Mononuclear cell (primary cell): ENCODE data around the gene CHRNG. TPM values are rescaled to one million over a fixed set of nuclear protein-coding genes. Genes with fewer than 3 reads are reported as not detected.
"Not testable (repeated sequence)": the region's sequence is repeated elsewhere in the genome, so short reads cannot be mapped to it uniquely, and the experiment has no call there.

ENCODE experiments used
- H3K27me3 ChIP-seq: 2 replicates; pipeline ENCODE4 v1.6.0; 2011; ENCODE audit warnings: low read length, control low read depth; ENCODE audit not compliant: insufficient read depth
- H3K4me1 ChIP-seq: 2 replicates; pipeline ENCODE4 v1.5.1; 2011; ENCODE audit warnings: mild to moderate bottlenecking, low read length, control low read depth; ENCODE audit not compliant: insufficient read depth
- H3K4me3 ChIP-seq: 2 replicates; pipeline ENCODE4 v1.5.1; 2011; ENCODE audit warnings: mild to moderate bottlenecking, low read length, moderate library complexity
- H3K9me3 ChIP-seq: 2 replicates; pipeline ENCODE4 v1.5.1; 2011; ENCODE audit warnings: low read depth, mild to moderate bottlenecking, control low read depth, low read length
- total RNA-seq: library from RNA; depleted of rRNA; stranded (reverse); fragments of >200 nt; gene quantifications from one replicate; pipeline ENCODE4 v1.2.3, GENCODE V29; 2012

The CHRNG gene
- total RNA-seq, 1 donor = not detected

GRCh38 chr2:232569541-232569940 is 30.0 kb downstream of the CHRNG start:
- Histone ChIP-seq H3K27me3 (no peaks in the 10 kb centered on the region), H3K9me3 (no peaks in the 10 kb centered on the region), H3K4me1 (no peaks in the 10 kb centered on the region), H3K4me3 (no peak overlapping the region)

DNA sequence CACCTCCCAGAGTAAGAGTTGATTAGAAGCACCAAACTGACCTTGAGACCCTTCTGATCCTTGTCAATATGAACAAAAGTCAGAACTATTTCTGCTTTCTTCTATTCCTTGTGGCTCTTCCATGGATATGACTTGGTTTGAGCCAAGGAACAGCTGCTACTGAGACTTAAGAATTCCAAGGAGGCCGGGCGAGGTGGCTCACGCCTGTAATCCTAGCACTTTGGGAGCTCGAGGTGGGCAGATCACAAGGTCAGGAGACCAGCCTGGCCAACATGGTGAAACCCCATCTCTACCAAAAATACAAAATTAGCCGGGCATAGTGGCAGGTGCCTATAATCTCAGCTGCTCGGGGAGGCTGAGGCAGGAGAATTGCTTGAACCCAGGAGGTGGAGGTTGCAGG is 31.0 kb downstream of the CHRNG start:
- H3K4me1 ChIP-seq, H3K4me3 ChIP-seq, H3K9me3 ChIP-seq, H3K27me3 ChIP-seq: not testable (repeated sequence)

GRCh38 chr2:232571026-232571474 is 31.6 kb downstream of the CHRNG start:
- no peaks in the 10 kb centered on the region for H3K4me1 ChIP-seq
- H3K4me3 ChIP-seq = no peak overlapping the region
- no peaks in the 10 kb centered on the region for H3K27me3 ChIP-seq
- no peaks in the 10 kb centered on the region for H3K9me3 ChIP-seq

DNA sequence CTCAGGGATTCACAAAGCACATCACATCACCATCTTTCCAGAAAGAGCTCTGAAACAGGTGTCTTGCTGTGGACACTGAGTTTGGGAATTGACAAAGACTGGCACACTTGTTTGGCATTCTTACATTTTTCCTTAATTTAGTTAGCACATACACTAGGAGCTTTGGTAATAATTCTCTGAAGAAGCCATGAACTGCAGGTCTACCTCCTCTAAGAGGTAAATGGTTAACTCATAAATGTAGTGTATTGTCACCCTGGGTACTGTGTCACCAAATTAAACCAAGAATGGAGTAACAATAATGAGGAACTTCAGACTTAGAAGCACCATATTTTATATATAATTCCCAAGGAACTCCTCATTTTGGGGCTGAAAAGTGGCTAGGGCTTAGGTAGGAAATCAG is 33.5 kb downstream of the CHRNG start:
- Histone ChIP-seq H3K4me1 (no peaks in the 10 kb centered on the region), H3K4me3 (no peak overlapping the region), H3K9me3 (no peaks in the 10 kb centered on the region), H3K27me3 (no peaks in the 10 kb centered on the region)

- H3K9me3 ChIP-seq = no peaks in the 10 kb centered on the region
- H3K4me1 ChIP-seq = no peaks in the 10 kb centered on the region
- no peaks in the 10 kb centered on the region for H3K27me3 ChIP-seq
- no peak overlapping the region for H3K4me3 ChIP-seq
Measured at GRCh38 chr2:232573771-232574435, 34.4 kb downstream of the CHRNG start.

DNA sequence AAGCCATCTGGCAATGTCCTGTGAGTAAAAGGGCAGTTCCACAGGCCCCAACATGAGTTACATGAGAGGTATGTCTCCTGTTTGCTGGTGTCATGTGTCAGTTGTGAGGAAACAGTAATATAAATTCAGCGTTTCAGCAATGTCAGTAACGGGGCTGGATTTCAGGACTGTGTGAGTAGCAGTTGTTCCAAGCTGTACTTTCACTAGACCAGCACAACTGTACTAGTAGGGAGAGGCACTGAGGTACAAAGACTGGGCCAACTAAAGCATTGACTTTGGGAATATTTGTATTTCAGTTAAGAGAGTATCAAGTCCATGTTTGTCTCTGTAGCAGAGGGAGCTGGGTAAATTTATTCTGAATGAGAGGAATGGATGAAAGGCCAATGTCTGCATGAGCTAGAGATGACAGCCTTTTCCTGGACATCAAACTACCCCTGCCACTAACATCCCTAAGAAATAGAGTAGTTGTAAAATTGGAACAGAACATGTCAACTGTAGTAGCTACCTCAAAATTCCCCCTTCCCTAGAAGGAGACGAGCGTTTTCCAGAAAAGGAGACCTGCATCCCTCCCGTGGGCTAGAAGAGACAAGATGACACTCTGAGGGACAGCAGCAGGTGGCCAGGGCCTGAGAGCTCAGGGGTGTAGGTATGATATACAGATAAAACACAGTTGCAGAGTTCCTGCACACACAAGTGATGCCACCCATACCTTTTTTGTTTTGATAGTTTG is 35.3 kb downstream of the CHRNG start:
- H3K4me3 ChIP-seq = no peak overlapping the region
- H3K9me3 ChIP-seq = no peaks in the 10 kb centered on the region
- H3K4me1 ChIP-seq = no peaks in the 10 kb centered on the region
- H3K27me3 ChIP-seq = no peaks in the 10 kb centered on the region

DNA sequence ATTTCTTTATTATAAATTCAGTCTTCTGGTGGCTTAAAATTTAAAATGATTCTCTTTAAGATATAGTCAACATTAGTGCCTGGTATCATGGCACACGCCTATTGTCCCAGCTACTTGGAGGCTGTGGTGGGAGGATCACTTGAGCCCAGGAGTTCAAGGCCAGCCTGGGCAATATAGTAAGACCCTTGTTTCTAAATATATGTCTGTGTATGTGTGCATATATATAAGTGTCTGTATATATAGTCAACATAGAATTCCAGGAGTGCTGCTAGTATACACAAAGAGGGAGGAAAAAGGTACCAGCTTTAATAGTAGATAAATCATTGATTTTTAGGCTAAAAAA is 35.9 kb downstream of the CHRNG start:
- Histone ChIP-seq H3K4me3 (no peak overlapping the region), H3K27me3 (no peaks in the 10 kb centered on the region), H3K9me3 (no peaks in the 10 kb centered on the region), H3K4me1 (no peaks in the 10 kb centered on the region)

DNA sequence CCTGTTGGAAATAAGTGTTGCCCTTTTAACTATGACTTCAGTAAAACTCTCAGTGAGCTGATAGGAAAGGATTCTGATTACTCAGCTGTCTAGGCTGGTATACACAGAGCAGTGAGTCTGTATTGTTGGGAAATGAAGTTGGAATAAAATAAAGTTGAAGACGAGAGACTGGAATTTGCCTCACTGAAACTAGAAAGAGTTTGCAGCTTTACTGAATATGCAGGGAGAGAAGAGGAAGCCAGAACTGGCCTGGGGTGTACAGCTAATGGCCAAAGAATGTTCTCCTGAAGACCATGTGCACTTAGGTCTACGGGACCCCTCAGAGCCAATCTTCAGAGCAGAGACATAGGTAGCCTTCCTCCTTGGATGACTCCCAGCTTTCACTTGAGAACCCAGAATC is 37.5 kb downstream of the CHRNG start:
- Histone ChIP-seq H3K27me3 (no peaks in the 10 kb centered on the region), H3K4me3 (no peak overlapping the region), H3K4me1 (no peaks in the 10 kb centered on the region), H3K9me3 (no peaks in the 10 kb centered on the region)

DNA sequence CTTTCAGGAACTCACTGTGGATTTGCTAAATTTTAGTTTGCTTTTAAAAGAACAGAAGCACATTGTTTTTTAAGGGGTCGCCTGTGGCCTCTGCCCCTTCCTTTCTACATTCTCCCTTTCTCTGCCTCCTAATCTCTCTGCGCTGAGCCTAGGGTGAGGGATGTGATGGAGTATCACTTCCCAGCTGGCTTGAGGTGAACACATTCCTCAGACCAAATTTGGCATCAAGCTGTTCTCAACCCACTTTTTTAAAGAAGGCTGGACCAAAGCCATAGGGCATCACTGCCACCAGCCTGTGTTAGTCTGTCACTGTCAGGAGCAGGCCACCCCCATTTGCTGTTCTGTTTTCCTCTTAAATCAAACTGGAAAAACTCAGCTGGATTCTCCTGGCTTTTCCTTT is 38.3 kb downstream of the CHRNG start:
- no peaks in the 10 kb centered on the region for H3K4me1 ChIP-seq
- H3K4me3 ChIP-seq = no peak overlapping the region
- H3K9me3 ChIP-seq = no peaks in the 10 kb centered on the region
- no peaks in the 10 kb centered on the region for H3K27me3 ChIP-seq

DNA sequence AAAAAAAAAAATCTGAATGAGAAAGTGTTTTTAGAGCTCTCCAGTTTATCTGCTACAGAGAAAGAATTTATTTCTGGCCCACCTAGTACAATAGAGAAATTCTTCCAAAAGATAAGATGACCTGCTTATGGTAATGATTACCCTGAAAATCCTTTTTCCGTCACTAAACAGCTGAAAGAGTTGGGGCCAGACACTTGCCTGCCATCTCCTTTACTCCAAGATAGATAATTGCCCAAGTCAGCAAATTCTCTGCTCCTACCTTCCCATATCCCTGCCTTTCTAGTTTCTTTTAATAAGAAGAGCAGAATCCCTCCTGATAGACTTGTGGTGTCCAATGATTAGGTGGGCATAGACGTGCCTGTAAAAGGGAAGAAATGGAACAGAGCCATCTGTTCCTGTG is 39.1 kb downstream of the CHRNG start:
- Histone ChIP-seq H3K9me3 (no peaks in the 10 kb centered on the region), H3K4me1 (no peaks in the 10 kb centered on the region), H3K27me3 (no peaks in the 10 kb centered on the region), H3K4me3 (no peak overlapping the region)

DNA sequence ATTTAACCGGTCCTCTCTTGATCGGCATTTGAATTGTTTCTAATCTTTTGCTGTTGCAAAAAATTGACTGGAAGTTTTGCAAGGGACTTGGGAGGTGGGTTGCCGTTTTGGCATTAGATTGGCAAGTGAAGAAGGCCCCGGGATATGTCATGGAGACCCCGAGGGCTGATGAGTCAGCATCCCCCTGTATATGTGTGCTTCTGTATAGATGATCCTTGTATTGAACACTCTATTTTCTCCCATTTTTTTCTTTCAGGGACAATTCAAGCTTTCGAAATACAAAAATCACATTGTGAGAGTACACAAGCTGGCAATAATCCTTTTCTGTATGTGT is 41.1 kb downstream of the CHRNG start:
- Histone ChIP-seq H3K9me3 (no peaks in the 10 kb centered on the region), H3K4me3 (no peak overlapping the region), H3K4me1 (no peaks in the 10 kb centered on the region), H3K27me3 (no peaks in the 10 kb centered on the region)

- H3K4me1 ChIP-seq = no peaks in the 10 kb centered on the region
- H3K4me3 ChIP-seq = no peak overlapping the region
- no peaks in the 10 kb centered on the region for H3K9me3 ChIP-seq
Measured at GRCh38 chr2:232581725-232582124, 42.2 kb downstream of the CHRNG start.

DNA sequence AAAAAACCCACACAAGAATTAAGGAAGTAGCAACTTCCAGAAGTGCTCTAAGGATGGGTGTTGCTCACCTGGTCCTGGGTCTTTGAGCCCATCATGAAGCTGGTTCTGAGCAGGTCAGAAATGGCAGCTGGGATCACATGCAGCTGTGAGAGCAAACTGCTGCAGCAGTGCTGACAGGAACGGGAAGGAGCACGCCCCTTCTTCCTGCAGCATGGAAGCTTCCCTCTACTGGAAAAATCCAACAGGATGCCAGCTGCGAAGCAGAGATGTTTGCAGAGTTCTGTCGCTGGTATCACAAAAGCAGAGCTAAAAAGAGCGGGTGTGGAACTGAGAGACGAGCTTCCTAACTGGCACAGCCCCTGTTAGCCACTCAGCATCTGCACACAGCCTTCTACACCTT is 44.7 kb downstream of the CHRNG start:
- no peak overlapping the region for H3K4me3 ChIP-seq
- no peaks in the 10 kb centered on the region for H3K9me3 ChIP-seq
- H3K4me1 ChIP-seq = peaks cover 6% of the 10 kb centered on the region
- H3K27me3 ChIP-seq = no peaks in the 10 kb centered on the region

More at GRCh38 chr2:232581725-232582124, 42.2 kb downstream of the CHRNG start:
- no peaks in the 10 kb centered on the region for H3K27me3 ChIP-seq

- Histone ChIP-seq H3K9me3 (no peaks in the 10 kb centered on the region), H3K27me3 (no peaks in the 10 kb centered on the region), H3K4me1 (peaks cover 6% of the 10 kb centered on the region), H3K4me3 (no peak overlapping the region)
Measured at GRCh38 chr2:232586943-232587505, 47.5 kb downstream of the CHRNG start.

DNA sequence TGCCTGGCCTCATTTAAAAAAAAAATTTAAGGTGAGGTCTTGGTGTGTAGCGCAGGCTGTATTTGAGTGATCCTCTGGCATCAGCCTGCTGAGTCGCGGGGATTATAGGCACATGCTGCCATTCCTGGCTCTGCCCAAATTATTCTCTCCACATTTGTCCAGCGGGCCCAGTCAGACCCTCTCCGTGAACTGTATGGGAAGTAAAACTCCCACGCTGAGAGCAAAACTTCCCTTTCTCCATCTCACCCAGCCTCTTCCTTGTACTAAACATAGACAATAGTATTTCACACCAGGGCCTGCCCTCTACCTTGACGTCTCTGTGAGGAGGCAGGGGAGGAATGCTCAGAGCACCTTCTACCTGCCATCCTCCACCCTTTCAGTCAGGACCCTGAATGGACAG is 48.0 kb downstream of the CHRNG start:
- Histone ChIP-seq H3K9me3 (no peaks in the 10 kb centered on the region), H3K4me3 (no peak overlapping the region), H3K4me1 (peaks cover 6% of the 10 kb centered on the region), H3K27me3 (no peaks in the 10 kb centered on the region)

GRCh38 chr2:232588031-232588430 is 48.5 kb downstream of the CHRNG start:
- Histone ChIP-seq H3K4me1 (peaks cover 6% of the 10 kb centered on the region), H3K4me3 (no peak overlapping the region), H3K9me3 (no peaks in the 10 kb centered on the region), H3K27me3 (no peaks in the 10 kb centered on the region)
